Fibroblast of gingiva (primary cell): Measurements from ENCODE around the gene DCTN5.
"Not testable (repeated sequence)": the region's sequence is repeated elsewhere in the genome, so short reads cannot be mapped to it uniquely, and the experiment has no call there.

Experiments used
- DNase-seq: peaks from one replicate; pipeline ENCODE4 v3.0.0-alpha.2; 2011; ENCODE audit warnings: low read depth

The DCTN5 gene

GRCh38 chr16:23640931-23641765 is at the start of gene DCTN5, which contains the start of gene PALB2:
DCTN5 (plus strand) TSS chr16:23641466; CDS start chr16:23641543, 77 bp downstream.
PALB2 (minus strand) TSS chr16:23641310; CDS start chr16:23641157, 153 bp downstream.
- peak; percentile 91 for DNase-seq

- DNase-seq = no peak
Observed at GRCh38 chr16:23594186-23594585, 47.1 kb upstream of the DCTN5 start.

GRCh38 chr16:23595246-23595950 is 45.9 kb upstream of the DCTN5 start:
- no peak for DNase-seq

GRCh38 chr16:23595951-23596720 is 45.1 kb upstream of the DCTN5 start, which contains the start of gene NDUFAB1:
NDUFAB1 (minus strand) TSS chr16:23596316; CDS start chr16:23596290, 26 bp downstream.
- peak; percentile 87 for DNase-seq

- DNase-seq = no peak
Observed at GRCh38 chr16:23597003-23597756, 44.1 kb upstream of the DCTN5 start.

GRCh38 chr16:23607726-23608125 is 33.5 kb upstream of the DCTN5 start:
- DNase-seq = no peak

GRCh38 chr16:23608194-23608593 is 33.1 kb upstream of the DCTN5 start:
- peak; percentile 33 for DNase-seq

GRCh38 chr16:23609929-23610328 is 31.3 kb upstream of the DCTN5 start:
- DNase-seq = no peak

GRCh38 chr16:23610905-23611304 is 30.4 kb upstream of the DCTN5 start:
- not testable (repeated sequence) for DNase-seq

GRCh38 chr16:23611936-23612335 is 29.3 kb upstream of the DCTN5 start:
- no peak for DNase-seq

GRCh38 chr16:23615805-23616204 is 25.5 kb upstream of the DCTN5 start:
- no peak for DNase-seq

GRCh38 chr16:23624092-23624491 is 17.2 kb upstream of the DCTN5 start:
- no peak for DNase-seq

GRCh38 chr16:23629516-23629915 is 11.8 kb upstream of the DCTN5 start:
- no peak for DNase-seq

GRCh38 chr16:23631874-23632273 is 9.4 kb upstream of the DCTN5 start:
- not testable (repeated sequence) for DNase-seq

- DNase-seq = no peak
Observed at GRCh38 chr16:23634461-23635036, 6.7 kb upstream of the DCTN5 start.

- no peak for DNase-seq
Observed at GRCh38 chr16:23635958-23636357, 5.3 kb upstream of the DCTN5 start.

- DNase-seq = no peak
Observed at GRCh38 chr16:23640615-23640930, 693 bp upstream of the DCTN5 start.

- DNase-seq = no peak
Observed at GRCh38 chr16:23642246-23642774, 1.0 kb downstream of the DCTN5 start.

- DNase-seq = no peak
Observed at GRCh38 chr16:23650674-23651416, 9.6 kb downstream of the DCTN5 start.

GRCh38 chr16:23651943-23652468 is 10.7 kb downstream of the DCTN5 start:
- no peak for DNase-seq
